GM18867 (cell line): ENCODE measurements around the gene RSPO4.

Experiments used
- ATAC-seq: cut with Tn5 transposase; IDR thresholded peaks from one replicate; pipeline ENCODE4 v1.9.1; 2021; ENCODE audit warnings: mild to moderate bottlenecking, moderate library complexity; ENCODE audit not compliant: unreplicated experiment

RSPO4 gene

DNA sequence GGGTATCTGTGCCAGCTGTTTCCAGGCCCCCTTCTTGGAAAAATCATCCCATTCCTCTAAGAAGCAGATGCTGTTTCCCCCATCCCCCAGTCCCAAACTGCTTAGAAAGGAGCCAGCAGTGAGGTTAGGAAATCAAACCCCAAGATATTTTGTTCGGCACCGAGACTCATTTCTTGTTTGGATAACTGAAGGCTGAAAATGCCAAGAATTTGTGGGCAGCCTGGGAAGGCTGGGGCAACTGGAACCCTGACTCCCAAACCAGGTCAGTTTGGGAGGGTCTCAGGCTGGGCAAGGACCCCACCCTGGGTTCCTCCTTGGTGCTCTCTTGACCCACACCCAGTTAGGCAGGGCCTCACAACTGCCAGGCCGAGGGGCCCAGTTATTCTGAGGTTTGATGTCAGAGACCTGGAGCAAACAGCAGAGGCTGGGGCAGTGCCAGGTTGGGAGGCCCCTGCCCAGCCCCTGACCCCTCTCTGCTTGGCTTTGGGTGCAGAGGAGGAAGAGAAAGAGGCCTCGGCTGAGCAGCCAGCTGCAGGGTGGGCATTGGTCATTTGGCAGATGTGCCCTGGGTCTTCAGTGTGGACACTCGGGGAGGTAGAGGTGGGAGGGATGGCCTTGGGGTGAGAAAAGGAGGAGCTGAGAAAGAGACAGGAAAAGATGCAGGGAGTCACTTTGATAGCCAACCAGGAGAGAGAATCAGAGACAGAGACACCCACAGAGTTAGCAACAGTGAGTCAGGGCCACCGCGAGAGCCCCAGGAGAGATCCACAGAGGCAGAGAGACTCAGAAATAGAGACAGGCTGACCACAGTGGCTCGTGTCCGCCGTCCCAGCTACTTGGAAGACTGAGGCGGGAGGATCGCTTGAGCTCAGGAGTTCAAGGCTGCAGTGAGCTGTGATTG lies 91.0 kb downstream of the RSPO4 start:
- ATAC-seq, result no peak

DNA sequence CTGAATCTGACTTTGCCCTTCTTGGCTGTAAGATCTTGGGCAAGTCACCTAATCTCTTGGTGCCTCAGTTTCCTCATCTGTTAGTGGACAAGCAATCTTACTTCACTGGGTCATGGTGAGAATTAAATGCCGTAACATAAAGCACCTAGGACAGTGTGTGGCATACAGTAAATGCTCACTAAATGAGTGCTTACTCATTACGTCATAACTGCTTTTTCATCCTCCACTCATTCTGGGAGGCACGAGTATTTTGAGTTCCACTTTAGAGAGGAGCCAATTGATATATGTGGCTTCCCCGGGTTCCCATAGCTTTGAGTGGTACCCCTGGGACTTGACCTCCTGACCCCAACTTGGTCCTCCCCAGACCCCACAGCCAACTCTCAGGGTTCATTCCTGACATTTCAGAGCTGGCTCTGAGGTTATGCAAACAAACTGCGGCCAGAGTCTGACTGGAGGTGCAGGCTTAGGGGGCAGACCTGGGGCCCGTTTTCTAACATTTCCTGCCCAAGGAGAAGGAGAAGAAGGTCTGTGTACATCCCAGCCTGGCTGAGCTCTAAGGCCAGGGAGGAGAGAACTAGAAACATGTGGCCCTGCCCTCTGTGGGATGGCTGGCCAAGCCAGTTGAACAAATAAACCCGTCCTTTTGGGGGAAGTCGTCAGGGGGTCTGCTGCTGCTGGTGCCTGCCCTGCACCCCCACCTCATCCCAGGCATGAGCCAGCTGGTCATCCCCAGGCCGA lies 91.8 kb downstream of the RSPO4 start:
- ATAC-seq, result no peak

DNA sequence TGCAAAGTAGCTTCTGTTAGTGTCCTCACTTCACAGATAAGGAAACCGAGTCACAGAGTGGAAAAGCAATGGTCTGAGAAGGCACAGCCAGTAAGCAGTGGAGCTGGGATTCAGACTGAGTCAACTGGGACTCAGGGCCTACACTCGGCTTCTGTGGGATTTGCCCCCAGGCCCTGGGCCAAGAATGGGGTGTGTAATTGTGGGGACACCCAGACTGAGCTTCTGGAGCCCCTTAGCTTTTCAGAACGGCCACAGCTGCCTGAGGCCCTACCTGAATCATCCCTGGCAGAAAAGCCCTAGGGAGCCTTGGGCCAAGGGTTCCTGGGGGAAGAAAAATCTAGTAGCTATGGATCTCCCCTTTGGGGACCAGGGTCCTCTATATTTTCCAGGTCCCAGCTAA lies 92.5 kb downstream of the RSPO4 start:
- no peak for ATAC-seq
